Liver (tissue), 9 donors: ENCODE data around the gene NLRP11. TPM values are rescaled to one million over a fixed set of nuclear protein-coding genes. Genes with fewer than 3 reads are reported as not detected.

ENCODE experiments used
- DNase-seq: peaks from one replicate; pipeline ENCODE4 v3.0.0-alpha.2; 2017; ENCODE audit warnings: low spot score
- H3K27ac ChIP-seq, 2 donors: one replicate each; pipeline ENCODE4 v1.7.0; 2013; ENCODE audit warnings: inconsistent platforms in 2 of 2, low read length in 2 of 2, control low read depth in 1 of 2, low read depth in 1 of 2, mild to moderate bottlenecking in 1 of 2
- H3K27me3 ChIP-seq, 4 donors: one replicate each; pipeline versions ENCODE4 v1.6.1 to v1.7.0; 2013; ENCODE audit warnings: low read length in 3 of 4, inconsistent platforms in 1 of 4, mild to moderate bottlenecking in 1 of 4, moderate library complexity in 1 of 4; ENCODE audit not compliant: control insufficient read depth in 4 of 4, insufficient read depth in 4 of 4
- H3K36me3 ChIP-seq, 4 donors: one replicate each; pipeline versions ENCODE4 v1.6.1 to v1.7.0; 2013; ENCODE audit warnings: low read length in 3 of 4, mild to moderate bottlenecking in 3 of 4, low read depth in 1 of 4, moderate library complexity in 1 of 4; ENCODE audit not compliant: control insufficient read depth in 4 of 4, insufficient read depth in 3 of 4
- H3K4me1 ChIP-seq, 4 donors: one replicate each; pipeline versions ENCODE4 v1.6.1 to v1.7.0; 2013; ENCODE audit warnings: low read length in 3 of 4, mild to moderate bottlenecking in 3 of 4, moderate library complexity in 1 of 4; ENCODE audit not compliant: control insufficient read depth in 4 of 4, insufficient read depth in 4 of 4
- H3K4me3 ChIP-seq, 3 donors: one replicate each; pipeline versions ENCODE4 v1.6.1 to v1.7.0; 2013; ENCODE audit warnings: low read length in 3 of 3, control low read depth in 1 of 3, low read depth in 1 of 3, mild to moderate bottlenecking in 1 of 3
- H3K9ac ChIP-seq, 2 donors: one replicate each; pipeline ENCODE4 v1.7.0; 2013; ENCODE audit warnings: low read length in 2 of 2, mild to moderate bottlenecking in 2 of 2, moderate library complexity in 2 of 2, control low read depth in 1 of 2, low read depth in 1 of 2
- H3K9me3 ChIP-seq, 4 donors: one replicate each; pipeline versions ENCODE4 v1.6.1 to v1.7.0; 2013; ENCODE audit warnings: low read length in 3 of 4; ENCODE audit not compliant: control insufficient read depth in 4 of 4
- FOXA1 ChIP-seq: IDR thresholded peaks from 2 replicates; pipeline ENCODE4 v1.6.1; 2016; ENCODE audit warnings: antibody characterized with exemption
- FOXA2 ChIP-seq: IDR thresholded peaks from 2 replicates; pipeline ENCODE4 v1.6.1; 2016; ENCODE audit warnings: antibody characterized with exemption
- GABPA ChIP-seq, 2 donors: IDR thresholded peaks in 1 of 2; conservative IDR thresholded peaks in 1 of 2; 2 replicates each; pipeline ENCODE4 v1.6.1; 2016; ENCODE audit warnings: antibody characterized with exemption in 2 of 2, mild to moderate bottlenecking in 1 of 2, moderate library complexity in 1 of 2
- HNF4G ChIP-seq: IDR thresholded peaks from 2 replicates; pipeline ENCODE4 v1.6.1; 2016; ENCODE audit warnings: antibody characterized with exemption
- JUND ChIP-seq, 2 donors: IDR thresholded peaks; 2 replicates each; pipeline ENCODE4 v1.6.1; 2016; ENCODE audit warnings: antibody characterized with exemption in 2 of 2
- NR2F2 ChIP-seq: IDR thresholded peaks from 2 replicates; pipeline ENCODE4 v1.6.1; 2016; ENCODE audit warnings: antibody characterized with exemption
- RAD21 ChIP-seq, 2 donors: IDR thresholded peaks; 2 replicates each; pipeline ENCODE4 v1.6.1; 2016; ENCODE audit warnings: antibody characterized with exemption in 2 of 2, mild to moderate bottlenecking in 2 of 2
- RXRA ChIP-seq, 2 donors: IDR thresholded peaks; 2 replicates each; pipeline ENCODE4 v1.6.1; 2017 to 2018; ENCODE audit warnings: antibody characterized with exemption in 2 of 2, mild to moderate bottlenecking in 1 of 2
- TAF1 ChIP-seq: conservative IDR thresholded peaks from 2 replicates; pipeline ENCODE4 v1.6.1; 2016; ENCODE audit warnings: antibody characterized with exemption, mild to moderate bottlenecking
- YY1 ChIP-seq: IDR thresholded peaks from 2 replicates; pipeline ENCODE4 v1.6.1; 2016; ENCODE audit warnings: antibody characterized with exemption, mild to moderate bottlenecking
- WGBS: extraction: QIAGEN DNeasy Blood & Tissue Kit; methylation state at CpG from one replicate; pipeline ENCODE4 v1.1.7; 2013; 5-methylcytosine and 5-hydroxymethylcytosine counted together
- polyA plus RNA-seq, 2 donors: library from polyadenylated mRNA; stranded (reverse) in 1 of 2; unstranded in 1 of 2; fragments of 200-250 nt in 1 of 2; fragments of >200 nt in 1 of 2; fragmentation: Nextera tagmentation in 1 of 2; extraction: Ambion mirVana in 1 of 2; gene quantifications; one replicate each; pipeline versions ENCODE4 v1.2.1 to v1.2.3, GENCODE V29; 2013 to 2015
- total RNA-seq, 2 donors: library from RNA; depleted of rRNA; stranded (reverse); fragments of >200 nt; gene quantifications; one replicate each; pipeline ENCODE4 v1.2.3, GENCODE V29; 2014
- TF ChIP-seq, protein P1 (sequence below): IDR thresholded peaks from 2 replicates; pipeline ENCODE4 v1.6.1; 2016; ENCODE audit warnings: antibody characterized with exemption, mild to moderate bottlenecking
- TF ChIP-seq, protein P2 (sequence below): fragments of 150-350 bp; IDR thresholded peaks from 2 replicates; pipeline ENCODE4 v1.5.1; 2017; ENCODE audit warnings: improper control_type of control experiment, low read depth, low read length; ENCODE audit not compliant: missing input control
- TF ChIP-seq, protein P3 (sequence below): IDR thresholded peaks from 2 replicates; pipeline ENCODE4 v1.6.1; 2016; ENCODE audit warnings: antibody characterized with exemption
- donor health status: healthy.
- donor health status: healthy.
- donor health status: healthy.
- donor health status: healthy.
- donor health status: healthy.

Gene NLRP11
- total RNA-seq (under 1 TPM in 1 of 2 donors, not detected in 1; 0.33 TPM), polyA plus RNA-seq (under 1 TPM in 1 of 2 donors, not detected in 1; 0.28 TPM)

DNA sequence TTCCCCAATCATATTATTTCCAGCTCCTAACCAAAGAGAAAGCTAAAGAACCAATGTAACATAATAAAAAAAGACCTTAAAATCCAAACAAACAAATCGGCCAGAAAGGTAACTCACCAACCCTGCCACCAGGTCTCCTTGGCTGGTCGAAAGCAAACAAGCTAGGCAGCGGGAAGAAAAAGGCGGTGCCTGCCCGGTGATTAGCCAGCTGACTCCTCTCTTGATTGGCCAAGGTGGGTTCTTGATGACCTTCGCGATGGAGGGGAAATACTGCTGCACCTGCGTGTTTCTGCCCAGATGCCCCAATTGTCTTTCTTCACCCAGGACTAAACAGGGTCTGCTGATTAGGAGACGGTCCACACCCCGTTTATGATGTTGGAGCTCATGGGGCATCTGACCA lies at the start of gene NLRP11:
TSS of gene NLRP11 (minus strand) at position 154 of the 400 bp plus-strand sequence. CDS start 13,825 bp downstream, outside the sequence.
- TF ChIP-seq, protein P1, sequence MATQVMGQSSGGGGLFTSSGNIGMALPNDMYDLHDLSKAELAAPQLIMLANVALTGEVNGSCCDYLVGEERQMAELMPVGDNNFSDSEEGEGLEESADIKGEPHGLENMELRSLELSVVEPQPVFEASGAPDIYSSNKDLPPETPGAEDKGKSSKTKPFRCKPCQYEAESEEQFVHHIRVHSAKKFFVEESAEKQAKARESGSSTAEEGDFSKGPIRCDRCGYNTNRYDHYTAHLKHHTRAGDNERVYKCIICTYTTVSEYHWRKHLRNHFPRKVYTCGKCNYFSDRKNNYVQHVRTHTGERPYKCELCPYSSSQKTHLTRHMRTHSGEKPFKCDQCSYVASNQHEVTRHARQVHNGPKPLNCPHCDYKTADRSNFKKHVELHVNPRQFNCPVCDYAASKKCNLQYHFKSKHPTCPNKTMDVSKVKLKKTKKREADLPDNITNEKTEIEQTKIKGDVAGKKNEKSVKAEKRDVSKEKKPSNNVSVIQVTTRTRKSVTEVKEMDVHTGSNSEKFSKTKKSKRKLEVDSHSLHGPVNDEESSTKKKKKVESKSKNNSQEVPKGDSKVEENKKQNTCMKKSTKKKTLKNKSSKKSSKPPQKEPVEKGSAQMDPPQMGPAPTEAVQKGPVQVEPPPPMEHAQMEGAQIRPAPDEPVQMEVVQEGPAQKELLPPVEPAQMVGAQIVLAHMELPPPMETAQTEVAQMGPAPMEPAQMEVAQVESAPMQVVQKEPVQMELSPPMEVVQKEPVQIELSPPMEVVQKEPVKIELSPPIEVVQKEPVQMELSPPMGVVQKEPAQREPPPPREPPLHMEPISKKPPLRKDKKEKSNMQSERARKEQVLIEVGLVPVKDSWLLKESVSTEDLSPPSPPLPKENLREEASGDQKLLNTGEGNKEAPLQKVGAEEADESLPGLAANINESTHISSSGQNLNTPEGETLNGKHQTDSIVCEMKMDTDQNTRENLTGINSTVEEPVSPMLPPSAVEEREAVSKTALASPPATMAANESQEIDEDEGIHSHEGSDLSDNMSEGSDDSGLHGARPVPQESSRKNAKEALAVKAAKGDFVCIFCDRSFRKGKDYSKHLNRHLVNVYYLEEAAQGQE: no peak
- no peak for TF ChIP-seq GABPA (IDR thresholded peaks at IDR 0.05 in 1 of 2, conservative IDR thresholded peaks at IDR 0.05 in 1 of 2)
- no peak for TF ChIP-seq NR2F2
- no peak for TF ChIP-seq JUND (IDR thresholded peaks at IDR 0.05)
- no peak for TF ChIP-seq YY1
- no peak for TF ChIP-seq HNF4G
- Histone ChIP-seq H3K27me3 (no peaks in the 10 kb centered on the region), H3K36me3 (no peaks in the 10 kb centered on the region), H3K4me1 (no peaks in the 10 kb centered on the region), H3K27ac (no peak within 1 kb of the TSS), H3K9ac (no peak within 1 kb of the TSS), H3K4me3 (no peak within 1 kb of the TSS), H3K9me3 (no peaks in the 10 kb centered on the region)
- no peak for DNase-seq
- WGBS: 72% methylated on average over 10 of the region's 10 CpGs

DNA sequence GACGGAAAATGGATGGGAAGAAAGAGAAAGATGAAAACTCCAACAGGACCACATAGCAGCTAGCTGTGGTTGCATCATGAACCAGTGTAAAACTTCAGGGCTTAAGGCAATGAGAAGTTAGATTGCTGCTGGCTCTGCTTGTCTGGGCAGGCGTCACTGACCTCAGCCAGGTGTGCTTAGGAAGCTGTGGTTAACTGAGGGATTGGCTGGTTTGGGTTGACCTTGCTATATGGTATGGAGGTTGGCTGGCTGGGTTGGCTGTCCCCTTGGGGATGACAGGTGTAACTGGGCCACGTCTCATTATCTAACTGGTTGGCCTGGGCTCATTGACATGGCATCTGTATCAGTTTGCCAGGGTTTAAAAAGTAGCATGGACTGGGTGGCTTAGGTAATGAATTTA lies 45.4 kb upstream of the NLRP11 start:
- Histone ChIP-seq H3K27me3 (peaks cover 0 to 4% (median 1%) of the 10 kb centered on the region in 4 donors), H3K9ac (no peak overlapping the region), H3K36me3 (no peaks in the 10 kb centered on the region), H3K4me1 (no peaks in the 10 kb centered on the region), H3K4me3 (no peak overlapping the region), H3K9me3 (peaks cover 0 to 8% (median 5%) of the 10 kb centered on the region in 4 donors), H3K27ac (no peak overlapping the region)
- no peak for DNase-seq
- TF ChIP-seq FOXA2: no peak
- no peak for TF ChIP-seq YY1
- TF ChIP-seq FOXA1: no peak
- no peak for TF ChIP-seq GABPA (IDR thresholded peaks at IDR 0.05 in 1 of 2, conservative IDR thresholded peaks at IDR 0.05 in 1 of 2)
- TF ChIP-seq RXRA (IDR thresholded peaks at IDR 0.05): no peak
- TF ChIP-seq, protein P2, sequence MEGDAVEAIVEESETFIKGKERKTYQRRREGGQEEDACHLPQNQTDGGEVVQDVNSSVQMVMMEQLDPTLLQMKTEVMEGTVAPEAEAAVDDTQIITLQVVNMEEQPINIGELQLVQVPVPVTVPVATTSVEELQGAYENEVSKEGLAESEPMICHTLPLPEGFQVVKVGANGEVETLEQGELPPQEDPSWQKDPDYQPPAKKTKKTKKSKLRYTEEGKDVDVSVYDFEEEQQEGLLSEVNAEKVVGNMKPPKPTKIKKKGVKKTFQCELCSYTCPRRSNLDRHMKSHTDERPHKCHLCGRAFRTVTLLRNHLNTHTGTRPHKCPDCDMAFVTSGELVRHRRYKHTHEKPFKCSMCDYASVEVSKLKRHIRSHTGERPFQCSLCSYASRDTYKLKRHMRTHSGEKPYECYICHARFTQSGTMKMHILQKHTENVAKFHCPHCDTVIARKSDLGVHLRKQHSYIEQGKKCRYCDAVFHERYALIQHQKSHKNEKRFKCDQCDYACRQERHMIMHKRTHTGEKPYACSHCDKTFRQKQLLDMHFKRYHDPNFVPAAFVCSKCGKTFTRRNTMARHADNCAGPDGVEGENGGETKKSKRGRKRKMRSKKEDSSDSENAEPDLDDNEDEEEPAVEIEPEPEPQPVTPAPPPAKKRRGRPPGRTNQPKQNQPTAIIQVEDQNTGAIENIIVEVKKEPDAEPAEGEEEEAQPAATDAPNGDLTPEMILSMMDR: no peak
- TF ChIP-seq HNF4G: no peak
- TF ChIP-seq, protein P3, sequence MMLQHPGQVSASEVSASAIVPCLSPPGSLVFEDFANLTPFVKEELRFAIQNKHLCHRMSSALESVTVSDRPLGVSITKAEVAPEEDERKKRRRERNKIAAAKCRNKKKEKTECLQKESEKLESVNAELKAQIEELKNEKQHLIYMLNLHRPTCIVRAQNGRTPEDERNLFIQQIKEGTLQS: no peak
- no peak for TF ChIP-seq TAF1
- no peak for TF ChIP-seq RAD21 (IDR thresholded peaks at IDR 0.05)
- 52% methylated on average over 3 of the region's 3 CpGs for WGBS

DNA sequence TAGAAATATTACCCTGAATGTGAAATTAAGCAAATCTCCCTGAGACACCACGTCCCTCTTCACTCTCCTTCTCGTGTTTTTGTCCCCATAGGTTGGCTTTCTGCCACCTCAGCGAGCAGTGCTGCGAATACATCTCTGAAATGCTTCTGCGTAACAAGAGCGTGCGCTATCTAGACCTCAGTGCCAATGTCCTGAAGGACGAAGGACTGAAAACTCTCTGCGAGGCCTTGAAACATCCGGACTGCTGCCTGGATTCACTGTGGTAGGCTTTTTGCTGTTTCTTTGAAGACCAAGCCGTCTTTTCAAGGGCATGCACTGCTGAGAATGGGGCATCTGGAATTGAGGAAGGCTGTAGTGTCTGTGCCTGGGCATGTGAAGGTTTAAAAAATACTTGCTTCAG lies 38.9 kb upstream of the NLRP11 start:
- H3K27ac ChIP-seq: no peak overlapping the region
- peaks cover 0 to 3% (median under 1%) of the 10 kb centered on the region in 4 donors for H3K27me3 ChIP-seq
- no peak for DNase-seq
- no peak overlapping the region for H3K9ac ChIP-seq
- H3K9me3 ChIP-seq: peaks cover 0 to 7% (median 4%) of the 10 kb centered on the region in 4 donors
- no peak overlapping the region for H3K4me3 ChIP-seq
- H3K36me3 ChIP-seq: no peaks in the 10 kb centered on the region
- no peaks in the 10 kb centered on the region for H3K4me1 ChIP-seq
- WGBS: 81% methylated on average over 11 of the region's 11 CpGs
- TF ChIP-seq, protein P1: no peak
- TF ChIP-seq RAD21 (IDR thresholded peaks at IDR 0.05) (no peak), RXRA (IDR thresholded peaks at IDR 0.05) (no peak), YY1 (no peak), FOXA2 (no peak), NR2F2 (no peak)
- TF ChIP-seq, protein P2: no peak
- TF ChIP-seq, protein P3: no peak
